HL-60 (cell line): ENCODE measurements around the gene PCGF3.

Experiments
- DNase-seq, 2 experiments: peaks; one replicate each; pipeline ENCODE4 v3.0.0-alpha.2; 2010 to 2020; ENCODE audit warnings: low read depth in 1 of 2, low spot score in 1 of 2
- H3K27ac ChIP-seq: fragments of 250-450 bp; sonication (Bioruptor Pico); replicated peaks from 2 replicates; pipeline ENCODE4 v1.5.1; 2020; ENCODE audit warnings: mild to moderate bottlenecking, moderate library complexity
- H3K27me3 ChIP-seq: fragments of 250-450 bp; sonication (Bioruptor Pico); 2 replicates; pipeline ENCODE4 v1.5.1; 2021; ENCODE audit warnings: mild to moderate bottlenecking, moderate library complexity; ENCODE audit not compliant: insufficient read depth, poor library complexity, severe bottlenecking
- H3K4me3 ChIP-seq: replicated peaks from 2 replicates; pipeline ENCODE4 v1.5.1; 2011; ENCODE audit warnings: mild to moderate bottlenecking, control low read depth, low read length; ENCODE audit not compliant: insufficient read depth
- CTCF ChIP-seq: IDR thresholded peaks from one replicate; pipeline ENCODE4 v1.5.1; 2011; ENCODE audit warnings: low read length, control low read depth, inconsistent platforms; ENCODE audit not compliant: insufficient read depth
- GABPA ChIP-seq: IDR thresholded peaks from 2 replicates; pipeline ENCODE4 v1.6.1; 2012; ENCODE audit warnings: low read depth
- POLR2AphosphoS5 ChIP-seq: IDR thresholded peaks from 2 replicates; pipeline ENCODE4 v1.6.1; 2012; ENCODE audit warnings: low read depth
- REST ChIP-seq: IDR thresholded peaks from 2 replicates; pipeline ENCODE4 v1.6.1; 2012; ENCODE audit warnings: low read depth; ENCODE audit not compliant: insufficient replicate concordance
- SPI1 ChIP-seq: IDR thresholded peaks from 2 replicates; pipeline ENCODE4 v1.6.1; 2012; ENCODE audit warnings: low read depth, mild to moderate bottlenecking, borderline replicate concordance

PCGF3 gene

GRCh38 chr4:807792-808191 is 102.2 kb downstream of the PCGF3 start:
- no peak for TF ChIP-seq REST
- TF ChIP-seq GABPA: no peak
- no peak for TF ChIP-seq SPI1
- TF ChIP-seq POLR2AphosphoS5: no peak
- TF ChIP-seq CTCF: no peak
- Histone ChIP-seq H3K27me3 (no peaks in the 10 kb centered on the region), H3K27ac (no peak overlapping the region), H3K4me3 (no peak overlapping the region)
- DNase-seq: no peak

- no peak overlapping the region for H3K4me3 ChIP-seq
- no peak for DNase-seq
- H3K27ac ChIP-seq: no peak overlapping the region
- TF ChIP-seq REST (no peak), POLR2AphosphoS5 (no peak), SPI1 (no peak), GABPA (no peak), CTCF (no peak)
- no peaks in the 10 kb centered on the region for H3K27me3 ChIP-seq
These were observed 103.4 kb downstream of the PCGF3 start for GRCh38 chr4:808860-809570.

- no peak overlapping the region for H3K4me3 ChIP-seq
- peak; percentile 67 for TF ChIP-seq SPI1
- TF ChIP-seq CTCF: no peak
- DNase-seq: no peak
- H3K27me3 ChIP-seq: peaks cover 5% of the 10 kb centered on the region
- H3K27ac ChIP-seq: no peak overlapping the region
These were observed 108.3 kb downstream of the PCGF3 start for GRCh38 chr4:813900-814299.

GRCh38 chr4:814312-814850 is 108.7 kb downstream of the PCGF3 start:
- H3K27me3 ChIP-seq: peaks cover 5% of the 10 kb centered on the region
- no peak overlapping the region for H3K4me3 ChIP-seq
- H3K27ac ChIP-seq: no peak overlapping the region
- no peak for TF ChIP-seq REST
- TF ChIP-seq POLR2AphosphoS5: no peak
- TF ChIP-seq SPI1: no peak
- TF ChIP-seq CTCF: no peak
- no peak for TF ChIP-seq GABPA
- no peak for DNase-seq
